GM10847 (cell line): ENCODE measurements around the gene PSMB5.

Experiments
- POLR2A ChIP-seq: IDR thresholded peaks from 2 replicates; pipeline ENCODE4 v1.6.1; 2011; ENCODE audit not compliant: insufficient read length; ENCODE audit errors: extremely low read depth

Gene PSMB5

GRCh38 chr14:22995889-22996625 is 38.6 kb downstream of the PSMB5 start:
- TF ChIP-seq POLR2A: no peak

GRCh38 chr14:22994762-22995275 is 39.9 kb downstream of the PSMB5 start:
- TF ChIP-seq POLR2A: no peak

GRCh38 chr14:22993517-22993916 is 41.2 kb downstream of the PSMB5 start:
- no peak for TF ChIP-seq POLR2A

GRCh38 chr14:22991852-22992251 is 42.8 kb downstream of the PSMB5 start:
- TF ChIP-seq POLR2A: no peak

- TF ChIP-seq POLR2A: no peak
Observed at GRCh38 chr14:22987291-22987690, 47.4 kb downstream of the PSMB5 start.

GRCh38 chr14:22986508-22987054 is 48.1 kb downstream of the PSMB5 start:
- no peak for TF ChIP-seq POLR2A

- TF ChIP-seq POLR2A: no peak
Observed at GRCh38 chr14:22985894-22986507, 48.7 kb downstream of the PSMB5 start.

- TF ChIP-seq POLR2A: no peak
Observed at GRCh38 chr14:22984959-22985658, 49.6 kb downstream of the PSMB5 start.

GRCh38 chr14:22982477-22983245 is 52.0 kb downstream of the PSMB5 start, which contains the start of gene AJUBA:
Gene AJUBA (minus strand): TSS chr14:22982551. CDS start chr14:22982266, 285 bp downstream.
- TF ChIP-seq POLR2A: no peak

- no peak for TF ChIP-seq POLR2A
Observed at GRCh38 chr14:22981876-22982476, 52.7 kb downstream of the PSMB5 start.

GRCh38 chr14:22981090-22981875 is 53.4 kb downstream of the PSMB5 start:
- TF ChIP-seq POLR2A: no peak

- TF ChIP-seq POLR2A: no peak
Observed at GRCh38 chr14:22980672-22981089, 54.0 kb downstream of the PSMB5 start.

- no peak for TF ChIP-seq POLR2A
Observed at GRCh38 chr14:22979748-22980392, 54.8 kb downstream of the PSMB5 start.
